Activated T-cell treated with anti-CD3 and anti-CD28 coated beads, Interleukin-2, amount 50 U/mL, for 1 hour (primary cell): Measurements from ENCODE around the gene MYOCD.

ENCODE experiments used
- DNase-seq: peaks from one replicate; pipeline ENCODE4 v3.0.0-alpha.2; 2020

MYOCD gene

DNA sequence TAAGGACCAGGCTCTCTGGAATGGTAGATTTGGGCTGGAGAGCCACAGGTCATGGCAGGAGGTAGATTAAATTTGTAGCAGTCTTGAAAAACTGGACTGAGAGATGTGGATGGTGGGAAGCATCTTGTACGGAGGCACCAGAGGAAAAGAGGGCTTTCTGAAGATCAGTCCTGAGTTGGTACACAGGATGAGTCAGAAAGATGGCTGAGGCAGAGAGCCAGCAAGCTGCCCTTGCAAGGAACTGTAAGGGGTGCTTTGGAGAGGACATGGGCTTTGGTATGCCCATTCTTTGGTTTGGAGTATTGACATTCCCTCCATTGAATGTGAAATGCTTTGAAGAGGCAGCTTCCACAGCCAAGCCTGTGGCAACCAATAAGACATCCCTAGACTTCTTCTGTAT is 55.9 kb downstream of the MYOCD start:
- DNase-seq = no peak

DNA sequence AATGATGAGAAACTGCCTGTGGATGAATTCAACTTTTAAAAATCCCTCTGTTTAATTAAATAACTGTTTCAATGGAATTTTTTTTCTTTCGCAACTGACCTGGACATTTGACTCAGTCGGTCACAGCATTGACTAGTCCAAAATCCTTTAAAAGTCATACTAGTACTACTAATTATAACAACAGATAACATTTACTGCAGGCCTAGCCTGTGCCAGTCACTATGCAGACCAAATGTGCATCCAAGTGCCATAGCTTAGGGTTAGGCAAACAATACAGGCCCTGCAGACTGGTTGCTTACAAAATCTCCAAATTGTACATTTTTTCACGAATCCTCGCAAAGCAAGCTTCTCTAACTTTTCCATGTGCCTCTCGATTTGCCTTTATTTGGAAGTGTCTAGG is 56.6 kb downstream of the MYOCD start:
- no peak for DNase-seq

DNA sequence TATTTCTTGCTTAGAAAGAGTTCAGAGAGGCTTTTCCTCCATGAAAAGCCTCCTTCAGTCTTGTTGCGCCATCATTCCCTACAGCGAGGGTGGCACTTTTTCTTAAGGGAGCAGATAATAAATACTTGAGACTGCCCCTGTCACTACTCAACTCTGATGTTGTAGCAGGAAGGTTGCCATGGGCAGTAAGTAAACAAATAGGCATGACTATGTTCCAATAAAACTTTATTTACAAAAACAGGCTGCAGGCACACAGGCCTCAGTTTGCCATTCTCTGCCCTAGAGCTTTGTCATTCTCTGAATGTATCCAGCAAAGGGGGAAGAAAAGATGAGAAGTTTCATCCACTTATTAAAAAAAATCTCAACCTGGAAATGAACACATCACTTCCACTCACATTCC is 60.4 kb downstream of the MYOCD start:
- DNase-seq = no peak

DNA sequence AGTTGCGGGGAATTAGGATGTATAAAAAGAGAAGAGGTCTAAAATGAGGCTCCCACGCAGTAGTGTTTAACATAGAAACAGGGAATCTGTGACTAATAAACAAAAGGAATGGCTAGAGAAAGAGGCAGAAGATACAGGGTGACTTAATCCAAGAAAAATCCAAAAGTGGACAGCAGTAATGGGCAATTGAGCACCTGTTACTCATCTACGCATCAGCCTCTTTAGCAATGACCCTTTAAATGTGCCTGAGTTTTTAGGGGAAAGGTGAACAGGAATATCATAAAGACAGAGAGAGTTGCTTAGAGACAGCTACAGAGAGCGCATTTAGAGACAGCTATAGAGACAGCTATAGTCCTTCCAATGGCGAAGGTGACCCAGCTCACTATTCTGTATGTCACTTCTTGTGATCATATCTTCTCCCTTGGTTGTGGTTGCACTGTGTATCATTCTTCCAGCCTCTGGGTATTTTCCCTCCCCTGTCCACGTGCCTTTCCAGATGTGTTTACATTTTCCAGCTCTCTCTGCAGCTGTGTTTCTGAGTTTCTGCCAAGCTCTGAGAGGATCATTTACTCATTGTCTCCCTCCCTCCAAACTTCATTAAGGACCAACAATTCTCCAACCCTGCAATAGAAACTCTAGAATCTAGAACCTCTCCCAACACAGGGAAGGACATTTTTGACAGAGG is 61.5 kb downstream of the MYOCD start:
- no peak for DNase-seq

DNA sequence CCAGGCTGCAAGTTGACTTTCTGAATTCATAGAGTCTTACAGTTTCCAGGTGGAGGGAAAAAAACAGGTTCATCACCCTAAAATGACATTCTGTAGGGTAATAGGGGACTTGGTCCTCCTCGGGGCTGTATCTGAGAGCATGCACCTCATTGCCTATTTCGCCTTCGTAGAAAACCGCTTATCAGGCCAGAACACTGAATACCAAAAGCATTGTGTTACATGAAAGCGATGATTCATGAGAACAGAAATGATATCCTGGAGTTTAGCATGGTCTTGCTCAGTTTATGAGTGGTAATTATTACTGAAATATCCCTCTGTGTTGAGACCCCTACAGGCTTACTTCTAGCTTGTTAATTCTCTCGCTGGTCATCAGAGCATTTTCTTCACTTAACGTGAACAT is 62.2 kb downstream of the MYOCD start:
- DNase-seq = no peak

DNA sequence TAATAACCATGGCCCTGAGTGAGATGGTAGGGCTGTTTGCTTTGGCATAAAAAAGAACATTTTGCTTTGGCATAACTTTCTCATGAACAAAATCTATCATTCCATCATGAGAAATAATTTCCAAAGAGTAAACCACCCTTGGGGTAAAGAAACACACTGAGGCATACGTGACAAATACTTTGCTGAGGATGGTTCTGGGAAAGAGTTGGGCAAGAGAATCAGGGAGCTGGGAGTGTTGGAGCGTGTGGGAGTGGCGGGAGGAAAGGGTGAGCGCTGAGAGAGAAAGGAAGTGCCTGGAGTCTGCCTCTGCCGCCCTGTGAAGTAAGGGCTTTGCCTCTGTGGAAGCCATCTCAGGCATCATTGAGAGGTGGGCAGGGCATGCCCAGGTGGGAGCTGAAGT is 63.4 kb downstream of the MYOCD start:
- DNase-seq = no peak

DNA sequence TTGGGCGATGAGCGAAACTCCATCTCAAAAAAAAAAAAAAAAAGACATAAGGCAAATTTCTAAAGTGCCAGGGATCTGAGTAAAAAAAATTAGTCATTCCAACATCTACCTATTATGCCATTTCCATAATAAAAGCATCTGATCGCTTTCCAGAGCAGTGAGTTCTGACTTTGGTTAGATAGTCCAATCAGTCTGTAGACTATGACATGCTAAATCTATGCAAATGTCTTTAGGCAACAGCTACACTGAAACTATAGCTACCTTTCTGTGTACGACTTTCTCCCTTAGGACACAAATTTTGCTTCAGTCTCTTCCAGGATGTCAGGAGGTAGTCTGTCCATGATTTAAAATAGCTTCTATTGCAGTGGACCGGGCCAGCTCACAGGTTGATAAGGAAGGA is 64.7 kb downstream of the MYOCD start:
- no peak for DNase-seq

DNA sequence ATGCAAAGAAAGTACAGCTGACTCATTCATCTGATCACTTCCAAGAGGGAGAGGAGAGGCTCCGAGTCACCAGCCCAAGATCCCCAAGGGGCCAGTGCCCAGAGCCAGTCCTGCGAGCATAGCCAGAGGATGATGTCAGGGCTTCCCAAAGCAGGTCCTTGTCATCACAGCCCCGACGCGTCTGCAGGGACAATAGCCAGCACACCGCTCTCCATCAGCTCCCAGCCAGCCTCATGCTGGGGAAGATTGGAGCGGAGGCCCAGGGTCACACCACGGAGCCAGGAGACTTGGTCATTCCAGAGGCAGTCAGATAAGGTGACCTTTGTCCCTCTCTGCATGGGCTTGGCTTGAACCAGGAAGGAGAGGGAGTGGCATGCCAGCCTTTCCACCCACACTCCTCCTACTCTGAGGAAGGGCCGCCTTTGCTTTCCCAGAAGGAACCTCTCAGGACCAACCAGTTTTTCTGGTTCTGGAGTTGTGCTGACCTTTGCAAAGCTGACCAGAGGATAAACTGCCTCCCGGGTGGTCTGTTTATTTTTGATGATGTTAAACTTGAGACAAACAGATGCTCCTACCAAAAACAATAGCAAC is 65.3 kb downstream of the MYOCD start:
- DNase-seq = no peak

DNA sequence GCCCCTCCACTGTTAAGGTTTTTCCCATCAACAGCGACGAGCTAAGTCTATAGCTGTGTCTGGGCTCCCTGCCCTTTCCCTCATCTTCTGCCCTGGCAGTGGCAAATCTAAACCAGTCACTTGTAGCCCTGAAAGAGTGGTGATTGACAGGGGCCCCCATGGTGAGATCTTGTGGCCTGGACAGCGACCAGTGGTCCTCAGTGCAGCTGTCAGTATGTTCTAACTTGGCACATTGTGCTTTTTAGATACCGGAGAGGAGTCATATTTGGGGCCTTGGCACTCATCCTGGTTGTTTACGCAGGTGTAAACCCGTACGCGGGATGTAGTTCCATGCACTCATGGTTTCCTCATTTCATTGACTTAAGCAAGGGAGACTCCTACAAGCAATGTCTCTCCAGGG is 66.1 kb downstream of the MYOCD start:
- DNase-seq = no peak

DNA sequence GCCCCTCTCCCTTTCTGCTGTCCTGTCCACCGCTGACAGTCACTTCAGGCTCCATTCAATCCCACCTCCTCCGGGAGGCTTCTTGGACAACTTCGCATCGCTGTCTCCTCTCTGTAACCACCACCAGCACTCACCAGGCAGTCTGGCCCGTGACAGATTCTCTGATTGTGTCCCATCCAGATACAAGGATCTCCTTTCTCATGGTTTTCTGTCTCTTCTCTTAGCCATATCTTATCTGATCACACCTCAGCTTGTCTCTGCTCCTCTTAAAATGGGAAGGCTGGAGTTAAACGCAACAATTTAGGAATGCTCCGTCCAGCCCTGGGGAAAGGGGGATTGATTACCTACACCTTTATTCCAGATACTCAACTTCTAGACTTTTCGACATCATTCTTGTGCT is 66.7 kb downstream of the MYOCD start:
- DNase-seq = no peak

DNA sequence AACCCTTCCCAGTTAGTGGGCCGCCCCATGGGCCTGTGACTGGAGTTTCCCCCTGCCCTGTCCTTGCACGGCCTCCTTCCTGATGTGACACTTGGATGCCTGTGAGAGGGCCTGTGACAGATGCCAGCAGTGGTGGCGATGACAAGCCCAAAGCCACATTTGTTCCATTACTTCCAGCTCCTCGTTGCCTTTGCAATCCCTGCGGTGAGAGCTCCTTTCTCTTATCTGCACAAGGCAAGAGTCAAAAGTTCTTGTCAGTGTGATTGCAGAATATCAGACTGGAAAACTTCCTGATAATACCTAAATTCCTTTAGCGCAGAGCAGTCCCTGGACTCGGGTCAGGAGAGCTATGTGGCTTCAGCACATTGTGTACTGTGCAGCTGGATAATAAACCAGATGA is 69.2 kb downstream of the MYOCD start:
- DNase-seq = no peak

DNA sequence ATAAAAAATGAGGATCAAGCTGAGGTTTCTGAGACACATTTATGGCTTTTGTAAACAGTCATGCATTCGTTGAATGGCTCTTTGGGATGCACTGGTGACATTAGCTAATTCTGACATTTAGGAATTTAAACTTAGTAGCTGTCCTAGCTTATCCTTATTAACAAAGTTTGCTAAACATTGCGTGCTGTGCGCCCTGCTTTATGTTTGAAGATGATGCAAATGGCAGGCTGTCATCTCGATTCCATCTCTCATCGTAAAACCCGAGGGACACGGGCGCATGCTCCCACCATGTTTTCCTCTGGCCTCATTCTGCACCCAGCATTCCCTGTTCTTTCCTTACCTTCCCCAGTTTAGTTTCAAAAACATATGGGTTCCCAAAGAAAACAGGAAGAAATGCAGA is 69.8 kb downstream of the MYOCD start:
- no peak for DNase-seq

DNA sequence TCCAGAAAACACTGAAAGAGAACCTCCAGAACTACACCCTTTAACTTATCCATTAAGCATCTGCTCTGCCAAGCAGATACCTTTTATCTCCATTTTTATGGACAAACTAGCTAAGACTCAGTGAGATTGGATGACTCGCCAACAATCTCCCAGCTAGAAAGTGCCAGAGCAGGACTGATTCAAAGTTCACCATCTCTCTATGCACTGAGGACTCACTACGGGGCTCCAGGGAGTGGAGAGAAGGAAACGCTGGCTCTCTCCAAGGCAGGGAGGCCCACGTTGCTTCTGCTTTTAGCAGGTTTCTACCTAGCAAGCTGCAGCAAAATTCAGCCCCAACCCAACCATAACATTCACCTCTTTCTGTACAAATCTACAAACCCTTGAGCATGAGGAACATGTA is 70.8 kb downstream of the MYOCD start:
- DNase-seq = no peak

DNA sequence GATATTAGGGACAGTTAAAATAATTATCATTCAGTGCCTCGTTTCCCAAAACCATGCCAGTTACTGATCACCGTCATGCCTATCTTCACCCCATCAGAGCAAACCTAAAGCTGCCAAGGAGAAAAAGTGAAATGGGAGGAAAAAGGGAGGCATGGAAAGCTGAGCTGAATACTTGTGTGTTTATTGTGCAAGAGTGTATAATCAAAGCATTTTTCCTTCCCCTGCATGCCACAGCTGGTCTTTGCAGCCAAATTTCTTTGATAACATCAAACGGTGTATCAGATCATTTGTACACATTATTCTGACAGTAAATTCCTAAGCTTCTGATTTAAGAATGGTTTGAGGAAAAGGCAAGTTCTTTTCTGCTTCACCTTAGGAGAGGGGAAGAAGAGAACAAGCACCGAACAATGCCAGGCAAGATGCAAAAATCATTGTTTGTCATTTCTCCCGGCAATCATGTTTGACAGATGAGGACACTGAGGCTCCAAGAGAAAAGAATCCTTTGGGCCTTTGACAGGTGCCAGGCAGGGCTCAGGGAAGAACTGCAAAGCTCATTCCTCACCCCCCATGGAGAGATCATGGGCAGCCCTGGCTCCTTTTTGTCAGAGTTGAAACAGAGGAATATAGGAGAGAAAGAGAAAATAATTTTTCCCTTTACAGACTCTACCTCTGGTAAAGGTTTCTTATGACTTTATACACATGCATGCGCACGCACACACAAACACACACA is 72.2 kb downstream of the MYOCD start:
- DNase-seq = no peak

DNA sequence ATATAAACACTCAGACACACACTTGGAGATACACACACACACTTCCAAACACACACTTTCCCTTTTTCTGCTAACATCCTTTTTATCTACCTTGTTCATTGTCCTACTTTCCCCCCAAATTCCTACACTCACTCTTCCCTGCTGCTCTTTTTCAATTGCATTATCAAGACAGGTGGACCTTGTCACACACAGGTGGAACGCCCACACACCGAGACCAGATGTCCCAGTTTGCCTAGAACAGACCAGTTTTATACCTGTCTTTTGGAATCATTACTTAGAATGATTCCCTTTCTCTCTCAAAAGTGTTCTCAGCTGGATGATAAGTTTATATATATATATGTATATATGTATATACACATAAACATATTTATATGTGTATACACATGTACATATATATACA is 72.9 kb downstream of the MYOCD start:
- no peak for DNase-seq

DNA sequence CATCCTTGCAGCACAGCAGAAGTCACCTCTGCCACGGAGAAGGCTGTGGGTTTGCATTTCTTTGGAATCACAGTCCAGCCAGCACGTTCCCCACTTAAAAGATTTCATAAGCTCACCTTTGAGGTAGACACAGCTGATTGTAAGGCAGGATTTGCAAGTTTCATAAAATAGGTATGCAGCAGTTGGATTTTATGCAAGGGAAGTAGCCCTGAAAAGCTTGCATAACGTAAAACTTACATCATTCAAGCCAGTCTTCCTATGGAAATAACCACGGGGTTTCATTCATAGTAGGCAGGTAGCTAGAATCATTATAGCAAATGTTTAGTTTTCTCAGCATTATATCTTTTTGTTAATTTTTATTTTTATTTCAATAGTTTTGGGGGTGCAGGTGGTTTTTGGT is 73.8 kb downstream of the MYOCD start:
- no peak for DNase-seq

DNA sequence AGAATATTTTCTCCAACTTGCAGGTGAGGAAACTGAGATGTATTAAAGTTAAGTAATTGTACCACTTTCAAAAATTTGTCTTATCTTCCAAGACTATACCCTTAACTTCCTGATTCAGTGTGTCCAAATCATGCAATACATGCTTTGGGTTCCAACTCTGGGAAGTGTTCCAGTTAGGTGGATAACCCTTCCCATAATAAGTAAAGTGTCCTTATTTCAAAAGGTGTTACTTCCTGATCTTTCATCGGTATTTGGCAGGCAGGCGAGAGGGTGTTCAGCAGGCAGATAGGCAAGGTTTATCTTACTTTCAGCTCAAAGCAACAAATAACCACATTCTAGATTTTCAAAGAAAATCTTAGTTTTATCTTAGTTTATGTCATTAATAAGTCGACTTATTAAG is 77.4 kb downstream of the MYOCD start:
- no peak for DNase-seq

DNA sequence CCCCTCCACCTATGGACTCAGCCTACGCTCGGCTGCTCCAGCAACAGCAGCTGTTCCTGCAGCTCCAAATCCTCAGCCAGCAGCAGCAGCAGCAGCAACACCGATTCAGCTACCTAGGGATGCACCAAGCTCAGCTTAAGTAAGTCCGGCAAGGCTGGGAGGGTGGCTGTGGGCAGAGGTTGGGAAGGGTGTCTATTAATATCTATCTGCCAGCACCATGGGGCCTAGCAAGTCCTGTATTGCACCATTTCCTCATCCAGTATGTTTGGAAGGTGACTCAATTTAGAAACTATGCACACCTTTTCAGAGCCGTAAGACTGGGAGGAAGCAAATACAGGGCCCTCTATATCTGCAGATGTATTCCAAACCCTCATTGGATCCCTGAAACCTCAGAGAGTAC is 78.6 kb downstream of the MYOCD start:
- DNase-seq = no peak

DNA sequence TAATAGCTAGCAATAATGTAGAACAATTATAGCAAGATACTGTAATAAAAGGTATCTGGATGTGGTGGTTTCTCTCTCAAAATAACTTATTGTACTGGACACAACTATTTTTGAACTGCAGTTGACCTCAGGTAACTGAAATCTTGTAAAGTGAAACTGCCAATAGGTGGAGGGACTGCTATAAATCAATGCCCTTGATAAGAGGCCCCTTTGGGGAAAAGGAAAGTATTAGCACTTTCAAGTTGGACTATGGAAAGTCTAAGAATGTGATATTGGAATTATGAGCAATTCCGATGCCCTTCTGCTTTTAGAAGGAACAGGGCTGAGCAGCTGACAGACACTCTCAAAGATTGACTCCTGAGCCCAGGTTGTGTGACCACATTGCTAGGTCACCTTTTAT is 79.1 kb downstream of the MYOCD start:
- DNase-seq = no peak

DNA sequence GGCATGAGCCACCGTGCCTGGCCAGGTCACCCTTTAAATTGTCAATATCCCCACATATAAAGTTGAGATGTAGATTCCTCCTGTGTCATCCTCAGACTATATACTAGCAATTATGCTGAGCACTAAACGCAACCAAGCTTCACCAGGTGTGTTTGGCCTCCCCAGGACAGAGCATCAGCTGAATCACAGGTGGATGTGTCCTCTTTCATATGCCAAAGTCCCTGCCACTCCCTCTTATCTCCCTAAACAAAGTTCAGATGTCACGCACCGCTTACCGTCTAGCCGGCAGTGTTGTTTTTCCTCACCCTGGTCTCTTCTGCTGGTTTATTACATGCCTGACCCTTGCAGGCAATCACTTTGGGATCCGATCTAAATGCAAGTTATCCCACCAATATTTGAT is 79.8 kb downstream of the MYOCD start:
- no peak for DNase-seq

DNA sequence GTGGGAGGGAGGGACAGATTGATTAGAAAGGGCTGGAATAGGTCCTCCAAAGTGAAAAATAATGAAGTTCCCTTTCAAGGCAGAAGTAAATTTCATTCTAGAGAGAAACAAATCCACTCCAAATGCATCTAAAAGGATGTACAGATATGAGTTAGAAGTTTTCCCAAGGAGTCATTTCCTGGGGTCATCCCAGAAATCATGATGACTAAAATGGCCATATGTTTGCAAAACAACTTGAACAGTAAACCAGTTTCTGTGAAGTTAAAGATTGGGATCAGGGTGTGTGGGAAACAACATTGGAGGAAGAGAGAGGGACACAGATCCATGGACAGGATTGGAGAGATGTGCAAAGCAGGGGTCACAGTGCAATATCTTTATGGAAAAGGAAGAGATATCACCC is 91.1 kb downstream of the MYOCD start:
- no peak for DNase-seq

DNA sequence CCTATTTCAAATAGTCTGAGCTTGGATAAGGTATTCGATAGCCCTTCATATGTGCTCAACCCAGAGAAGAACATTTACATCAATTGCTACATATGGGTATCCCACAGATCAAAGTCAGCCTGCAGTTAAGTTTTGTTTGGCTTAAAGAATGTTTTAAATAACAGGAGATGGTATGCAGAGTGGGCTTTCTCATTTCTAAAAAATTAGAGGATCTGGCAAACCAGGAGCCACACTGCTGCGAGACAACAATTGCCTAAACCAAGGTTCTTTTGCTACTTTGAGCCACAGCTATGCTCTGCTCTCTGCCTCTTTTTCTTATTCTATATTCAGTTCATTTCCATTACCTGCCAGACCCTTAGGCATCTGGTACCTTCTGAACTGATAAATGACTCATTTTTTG is 93.4 kb downstream of the MYOCD start:
- DNase-seq = no peak

DNA sequence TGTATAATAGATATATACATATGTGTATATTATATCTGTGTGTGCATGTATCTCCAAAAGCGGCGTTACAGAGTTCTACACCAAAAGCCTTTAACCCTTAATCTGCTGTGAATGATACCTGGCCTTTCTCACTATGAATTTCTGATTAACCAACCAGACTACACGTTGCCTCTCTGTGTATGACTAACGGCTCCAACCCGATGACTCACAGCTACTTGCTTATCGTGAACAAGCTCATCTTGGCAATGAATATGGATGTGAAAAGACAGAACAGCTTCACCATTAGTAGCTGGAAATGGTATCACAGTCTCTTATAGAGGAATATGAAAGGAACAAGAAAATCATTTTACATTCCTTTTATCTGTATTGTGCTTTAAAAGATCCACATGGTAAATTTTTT is 99.9 kb downstream of the MYOCD start:
- DNase-seq = no peak

DNA sequence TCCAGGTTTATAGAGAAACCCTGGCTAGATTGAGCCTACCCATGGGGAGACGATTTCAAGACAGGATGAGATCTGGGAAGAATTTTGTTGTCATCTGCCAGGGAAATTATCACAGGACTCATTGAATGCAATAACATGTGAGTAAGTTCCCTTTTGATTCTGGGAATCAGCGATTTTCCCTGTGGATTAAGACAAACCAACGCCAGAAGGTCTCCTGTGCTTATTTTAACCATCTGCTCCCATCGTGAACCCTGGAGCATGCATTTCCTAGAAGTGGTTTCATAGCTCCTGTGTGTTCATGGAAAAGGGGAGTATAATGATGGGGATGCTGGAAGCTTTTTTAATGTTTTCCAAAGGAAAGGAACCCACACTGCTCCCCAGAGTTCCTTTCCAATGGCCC is 102.6 kb downstream of the MYOCD start:
- no peak for DNase-seq

DNA sequence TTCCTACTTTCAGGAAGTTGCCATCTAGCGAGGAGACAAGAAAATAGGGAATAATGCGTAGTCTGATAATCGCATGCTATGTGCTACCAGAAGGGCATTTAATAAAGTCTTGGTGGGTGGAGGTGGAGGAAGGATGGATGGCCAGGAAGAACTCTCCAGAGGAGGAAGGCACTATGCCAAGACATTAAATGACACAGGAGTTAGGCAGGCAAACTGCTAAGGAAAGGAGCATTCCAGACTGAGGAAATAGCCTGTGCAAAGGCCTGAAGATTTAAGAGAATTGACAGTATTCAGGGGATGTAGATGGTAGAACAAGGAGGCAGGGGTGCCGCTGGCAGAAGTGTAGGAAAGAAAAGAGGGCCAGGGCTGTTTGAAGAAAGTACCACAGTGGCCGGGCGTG is 104.3 kb downstream of the MYOCD start:
- no peak for DNase-seq
